NCI-H1048 (cell line): ENCODE results near the gene GHRL.

Experiments
- DNase-seq: peaks from one replicate; lab custom pipeline; 2025; lab: John Stamatoyannopoulos, UW

The GHRL gene

GRCh38 chr3:10327592-10327991 is 34.8 kb upstream of the GHRL start:
- no peak for DNase-seq

GRCh38 chr3:10322352-10322710 is 29.6 kb upstream of the GHRL start:
- DNase-seq: no peak

- no peak for DNase-seq
These were observed 29.0 kb upstream of the GHRL start for GRCh38 chr3:10321630-10322351.

GRCh38 chr3:10320320-10320677 is 27.6 kb upstream of the GHRL start:
- DNase-seq: no peak

- DNase-seq: no peak
These were observed 27.1 kb upstream of the GHRL start for GRCh38 chr3:10319804-10320203.

- no peak for DNase-seq
These were observed 26.5 kb upstream of the GHRL start for GRCh38 chr3:10319251-10319650.

- DNase-seq: no peak
These were observed 25.2 kb upstream of the GHRL start for GRCh38 chr3:10317961-10318350.

GRCh38 chr3:10317311-10317960 is 24.7 kb upstream of the GHRL start:
- DNase-seq: no peak

GRCh38 chr3:10315771-10316344 is 23.1 kb upstream of the GHRL start:
- DNase-seq: no peak

- no peak for DNase-seq
These were observed 22.4 kb upstream of the GHRL start for GRCh38 chr3:10315101-10315500.

- no peak for DNase-seq
These were observed 20.1 kb upstream of the GHRL start for GRCh38 chr3:10312861-10313260.

GRCh38 chr3:10312391-10312790 is 19.6 kb upstream of the GHRL start:
- no peak for DNase-seq

- DNase-seq: no peak
These were observed 19.0 kb upstream of the GHRL start for GRCh38 chr3:10311710-10312109.

- no peak for DNase-seq
These were observed 17.8 kb upstream of the GHRL start for GRCh38 chr3:10310578-10310977.

GRCh38 chr3:10309736-10310135 is 17.0 kb upstream of the GHRL start:
- DNase-seq: no peak

- DNase-seq: no peak
These were observed 15.9 kb upstream of the GHRL start for GRCh38 chr3:10308678-10309077.

- DNase-seq: no peak
These were observed 13.4 kb upstream of the GHRL start for GRCh38 chr3:10306156-10306555.

GRCh38 chr3:10305331-10305902 is 12.7 kb upstream of the GHRL start:
- no peak for DNase-seq

- no peak for DNase-seq
These were observed 12.2 kb upstream of the GHRL start for GRCh38 chr3:10304905-10305304.

GRCh38 chr3:10303785-10304184 is 11.0 kb upstream of the GHRL start:
- no peak for DNase-seq

- DNase-seq: no peak
These were observed 10.4 kb upstream of the GHRL start for GRCh38 chr3:10303105-10303504.

GRCh38 chr3:10300087-10300486 is 7.3 kb upstream of the GHRL start:
- DNase-seq: no peak

GRCh38 chr3:10299679-10300078 is 6.9 kb upstream of the GHRL start:
- no peak for DNase-seq
